ENCODE measurements around the gene NUTM2F.
"Not testable (repeated sequence)": the region's sequence is repeated elsewhere in the genome, so short reads cannot be mapped to it uniquely, and the experiment has no call there.

The NUTM2F gene

GRCh38 chr9:94315034-94315984 lies 13.1 kb downstream of the NUTM2F start:
- DNase-seq = not testable (repeated sequence)

GRCh38 chr9:94303321-94303720 lies 25.1 kb downstream of the NUTM2F start:
- DNase-seq = no peak

GRCh38 chr9:94302426-94302825 lies 26.0 kb downstream of the NUTM2F start:
- no peak for DNase-seq

GRCh38 chr9:94301583-94301982 lies 26.9 kb downstream of the NUTM2F start:
- DNase-seq = no peak

GRCh38 chr9:94300470-94301301 lies 27.8 kb downstream of the NUTM2F start:
- no peak for DNase-seq

- DNase-seq = no peak
These were observed 29.4 kb downstream of the NUTM2F start for GRCh38 chr9:94298949-94299599.

GRCh38 chr9:94289691-94290090 lies 38.8 kb downstream of the NUTM2F start:
- no peak for DNase-seq

- DNase-seq = no peak
These were observed 40.4 kb downstream of the NUTM2F start for GRCh38 chr9:94287877-94288513.

- no peak for DNase-seq
These were observed 42.3 kb downstream of the NUTM2F start for GRCh38 chr9:94286116-94286515.

- no peak for DNase-seq
These were observed 47.3 kb downstream of the NUTM2F start for GRCh38 chr9:94281101-94281500.

- no peak for DNase-seq
These were observed 47.9 kb downstream of the NUTM2F start for GRCh38 chr9:94280409-94280989.

GRCh38 chr9:94277885-94278536 lies 50.4 kb downstream of the NUTM2F start:
- DNase-seq = no peak

GRCh38 chr9:94277029-94277428 lies 51.4 kb downstream of the NUTM2F start:
- not testable (repeated sequence) for DNase-seq

GRCh38 chr9:94270009-94270408 lies 58.4 kb downstream of the NUTM2F start:
- DNase-seq = no peak

- DNase-seq = no peak
These were observed 59.2 kb downstream of the NUTM2F start for GRCh38 chr9:94269264-94269663.

Data from NCI-H2081 (cell line).